HG02798 (cell line): ENCODE results near the gene C1orf116.

Experiments used
- ATAC-seq: cut with Tn5 transposase; IDR thresholded peaks from one replicate; pipeline ENCODE4 v1.9.1; 2021; ENCODE audit warnings: mild to moderate bottlenecking; ENCODE audit not compliant: unreplicated experiment, poor library complexity

C1orf116 gene

GRCh38 chr1:207021876-207022596 lies 10.5 kb downstream of the C1orf116 start:
- no peak for ATAC-seq

- ATAC-seq = no peak
Observed at GRCh38 chr1:207021139-207021861, 11.3 kb downstream of the C1orf116 start.

GRCh38 chr1:207020709-207021107 lies 11.8 kb downstream of the C1orf116 start:
- no peak for ATAC-seq

GRCh38 chr1:207020065-207020708 lies 12.4 kb downstream of the C1orf116 start:
- no peak for ATAC-seq

- ATAC-seq = no peak
Observed at GRCh38 chr1:207019661-207020060, 12.9 kb downstream of the C1orf116 start.

- no peak for ATAC-seq
Observed at GRCh38 chr1:207019161-207019560, 13.4 kb downstream of the C1orf116 start.

- no peak for ATAC-seq
Observed at GRCh38 chr1:207018707-207019106, 13.8 kb downstream of the C1orf116 start.

- ATAC-seq = no peak
Observed at GRCh38 chr1:207017615-207018559, 14.7 kb downstream of the C1orf116 start.

- ATAC-seq = no peak
Observed at GRCh38 chr1:207015791-207016190, 16.8 kb downstream of the C1orf116 start.

GRCh38 chr1:207014728-207015127 lies 17.8 kb downstream of the C1orf116 start:
- no peak for ATAC-seq

GRCh38 chr1:207013321-207014085 lies 19.1 kb downstream of the C1orf116 start:
- ATAC-seq = no peak

- ATAC-seq = no peak
Observed at GRCh38 chr1:207010726-207011125, 21.8 kb downstream of the C1orf116 start.

GRCh38 chr1:207009945-207010344 lies 22.6 kb downstream of the C1orf116 start:
- no peak for ATAC-seq

GRCh38 chr1:207009182-207009850 lies 23.2 kb downstream of the C1orf116 start:
- ATAC-seq = no peak

GRCh38 chr1:207007352-207008033 lies 25.1 kb downstream of the C1orf116 start:
- ATAC-seq = no peak

GRCh38 chr1:207006914-207007313 lies 25.6 kb downstream of the C1orf116 start:
- no peak for ATAC-seq

- ATAC-seq = no peak
Observed at GRCh38 chr1:207006083-207006482, 26.5 kb downstream of the C1orf116 start.
